Right lobe of liver (tissue), 6 donors: ENCODE measurements around the gene KLHL26. TPM values are rescaled to one million over a fixed set of nuclear protein-coding genes. Genes with fewer than 3 reads are reported as not detected.

Source experiments
- ATAC-seq, 4 donors: fragments of 200-7000 bp; cut with Tn5 transposase; one replicate each; pipeline ENCODE4 v1.9.1; 2020; ENCODE audit warnings: mild to moderate bottlenecking in 4 of 4, moderate library complexity in 4 of 4
- DNase-seq, 3 donors: peaks; one replicate each; pipeline ENCODE4 v3.0.0-alpha.2; 2020
- H3K27ac ChIP-seq, 3 donors: fragments of 200-600 bp; one replicate each; pipeline ENCODE4 v1.8.0; 2022
- H3K27me3 ChIP-seq, 2 donors: fragments of 200-600 bp; one replicate each; pipeline ENCODE4 v1.8.0; 2022
- H3K36me3 ChIP-seq, 4 donors: fragments of 200-600 bp; sonication (generic) in 1 of 4; one replicate each; pipeline versions ENCODE4 v1.5.1 to v1.8.0; 2017 to 2022; ENCODE audit warnings: control low read depth in 1 of 4
- H3K4me1 ChIP-seq, 4 donors: fragments of 200-600 bp; sonication (generic) in 1 of 4; one replicate each; pipeline versions ENCODE4 v1.5.1 to v1.8.0; 2017 to 2022; ENCODE audit warnings: control low read depth in 1 of 4
- H3K4me3 ChIP-seq, 3 donors: fragments of 200-600 bp; one replicate each; pipeline ENCODE4 v1.8.0; 2022
- H3K9me3 ChIP-seq, 4 donors: fragments of 200-600 bp; sonication (generic) in 1 of 4; one replicate each; pipeline versions ENCODE4 v1.5.1 to v1.8.0; 2017 to 2022; ENCODE audit warnings: control low read depth in 1 of 4
- CTCF ChIP-seq, 4 donors: fragments of 200-600 bp in 3 of 4; fragments of 450-650 bp in 1 of 4; IDR thresholded peaks; one replicate each; pipeline versions ENCODE4 v1.5.1 to v1.8.0; 2016 to 2022; ENCODE audit warnings: antibody characterized with exemption in 4 of 4, mild to moderate bottlenecking in 2 of 4
- POLR2A ChIP-seq: fragments of 450-650 bp; IDR thresholded peaks from one replicate; pipeline ENCODE4 v1.6.1; 2017; ENCODE audit warnings: antibody characterized with exemption, mild to moderate bottlenecking
- WGBS: methylation state at CpG from one replicate; pipeline ENCODE4 v1.1.6; 2018; ENCODE audit warnings: low coverage, low lambda C conversion rate; ENCODE audit not compliant: insufficient coverage; ENCODE audit errors: missing lambda C conversion rate; 5-methylcytosine and 5-hydroxymethylcytosine counted together
- intact Hi-C, 2 donors: fragments of 100-400 bp; cut with DNase I; formaldehyde crosslinking; loops; one replicate each; pipeline versions ENCODE4 v1.11.2 to v1.14.1; 2022
- total RNA-seq, 6 experiments: library from RNA; depleted of rRNA in 2 of 6; stranded (reverse); fragments of >200 nt in 2 of 6; fragmentation: NEBNext Ultra II Directional in 3 of 6; extraction: Animal tissue kit (Norgen Biotek cat#: 25700) in 3 of 6; gene quantifications; one replicate each; pipeline versions ENCODE4 v1.1.0 to v1.2.4, GENCODE V29; 2016 to 2023
- donor health status: DM: no; HTN: yes; CAD: no.
- donor health status: DM: no; HTN: no; CAD: no.
- donor health status: DM: no; HTN: no; CAD: no.
- donor health status: DM: no; HTN: yes; CAD: no.
- donor health status: DM: no; HTN: yes; CAD: no.

KLHL26 gene
- total RNA-seq, 6 experiments from 2014 or later = 3.8 to 5.0 (median 4.7) TPM

- peaks cover 0 to 22% (median 9%) of the 10 kb centered on the region in 4 donors for H3K4me1 ChIP-seq
- 20% methylated on average over 7 of the region's 25 CpGs for WGBS
- H3K9me3 ChIP-seq = no peaks in the 10 kb centered on the region
- no peaks in the 10 kb centered on the region for H3K27me3 ChIP-seq
- H3K36me3 ChIP-seq = peaks cover 0 to 9% (median 2%) of the 10 kb centered on the region in 4 donors
- TF ChIP-seq POLR2A (no peak), CTCF (IDR thresholded peaks at IDR 0.05) (no peak)
- DNase-seq = no peak
- no peak for ATAC-seq
- no peak overlapping the region for H3K4me3 ChIP-seq
- intact Hi-C loops = loop anchor here in 1 of 2 donors (5.0 kb wide), 1 partner anchor 254 kb away; no protein-coding TSS in a partner anchor
- no peak overlapping the region for H3K27ac ChIP-seq
These were observed 43.3 kb upstream of the KLHL26 start for GRCh38 chr19:18593367-18594095.

- no peak overlapping the region for H3K27ac ChIP-seq
- intact Hi-C loops = loop anchor here in 1 of 2 donors (5.0 kb wide), 1 partner anchor 253 kb away; no protein-coding TSS in a partner anchor
- peaks cover 0 to 22% (median 9%) of the 10 kb centered on the region in 4 donors for H3K4me1 ChIP-seq
- H3K4me3 ChIP-seq = peak overlapping the region in 1 of 3 donors; percentile 15
- peaks cover 0 to 9% (median 2%) of the 10 kb centered on the region in 4 donors for H3K36me3 ChIP-seq
- peak; percentile 73 to 80 (median 76) for ATAC-seq
- TF ChIP-seq POLR2A = no peak
- peak; percentile 72 to 84 (median 80) for TF ChIP-seq CTCF (IDR thresholded peaks at IDR 0.05)
- under 1% methylated on average over 13 of the region's 54 CpGs for whole genome bisulfite sequencing
- no peaks in the 10 kb centered on the region for H3K27me3 ChIP-seq
- peak in 2 of 3 donors; percentile 65 to 69 for DNase-seq
- no peaks in the 10 kb centered on the region for H3K9me3 ChIP-seq
These were observed 42.6 kb upstream of the KLHL26 start for GRCh38 chr19:18594096-18594823.

GRCh38 chr19:18594824-18595373 lies 41.9 kb upstream of the KLHL26 start:
- intact Hi-C loops = loop anchor here in 1 of 2 donors (5.0 kb wide), 1 partner anchor 252 kb away; no protein-coding TSS in a partner anchor
- Histone ChIP-seq H3K4me3 (no peak overlapping the region), H3K27ac (no peak overlapping the region), H3K4me1 (peaks cover 0 to 16% (median 6%) of the 10 kb centered on the region in 4 donors), H3K36me3 (peaks cover 0 to 9% (median 2%) of the 10 kb centered on the region in 4 donors), H3K27me3 (no peaks in the 10 kb centered on the region), H3K9me3 (no peaks in the 10 kb centered on the region)
- DNase-seq (no peak), ATAC-seq (no peak)
- TF ChIP-seq POLR2A (no peak), CTCF (IDR thresholded peaks at IDR 0.05) (no peak)
- 9% methylated on average over 7 of the region's 26 CpGs for WGBS

- DNase-seq (no peak), ATAC-seq (no peak)
- Histone ChIP-seq H3K36me3 (peaks cover 0 to 9% (median 2%) of the 10 kb centered on the region in 4 donors), H3K4me3 (no peak overlapping the region), H3K9me3 (no peaks in the 10 kb centered on the region), H3K27ac (no peak overlapping the region), H3K4me1 (peaks cover 0 to 15% (median 5%) of the 10 kb centered on the region in 4 donors), H3K27me3 (no peaks in the 10 kb centered on the region)
- no peak for TF ChIP-seq CTCF (IDR thresholded peaks at IDR 0.05)
- TF ChIP-seq POLR2A = no peak
- intact Hi-C loops = no loop called here
- WGBS = 67% methylated on average over 3 of the region's 6 CpGs
These were observed 41.4 kb upstream of the KLHL26 start for GRCh38 chr19:18595475-18595874.
